Activated effector memory CD4-positive, alpha-beta T cell treated with anti-CD3 and anti-CD28 coated beads, Interleukin-2, amount 50 U/mL, for 16 hours (primary cell): ENCODE data around the gene MIA3.
"Not testable (repeated sequence)": the region's sequence is repeated elsewhere in the genome, so short reads cannot be mapped to it uniquely, and the experiment has no call there.

Experiments used
- DNase-seq: peaks from one replicate; pipeline ENCODE4 v3.0.0-alpha.2; 2020

MIA3 gene

DNA sequence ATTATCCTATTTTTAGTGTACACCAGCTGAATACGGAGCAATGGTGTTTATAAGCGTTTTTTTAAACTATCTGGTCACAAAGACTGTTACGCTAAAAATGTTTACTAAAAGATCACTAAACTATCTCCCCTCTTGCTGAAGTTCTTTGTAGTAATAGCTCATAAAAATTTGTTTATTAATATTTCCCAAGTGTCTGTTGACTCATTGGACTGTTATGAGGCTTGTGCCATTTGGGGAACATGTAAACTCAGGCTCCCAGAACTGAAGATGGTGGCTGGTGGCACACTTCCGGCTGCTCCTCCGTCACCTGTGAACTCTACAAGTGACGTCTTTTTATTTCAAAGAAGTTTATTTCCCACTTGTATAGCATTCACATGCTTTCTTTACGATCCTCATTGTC is 48.1 kb downstream of the MIA3 start:
- DNase-seq = no peak

DNA sequence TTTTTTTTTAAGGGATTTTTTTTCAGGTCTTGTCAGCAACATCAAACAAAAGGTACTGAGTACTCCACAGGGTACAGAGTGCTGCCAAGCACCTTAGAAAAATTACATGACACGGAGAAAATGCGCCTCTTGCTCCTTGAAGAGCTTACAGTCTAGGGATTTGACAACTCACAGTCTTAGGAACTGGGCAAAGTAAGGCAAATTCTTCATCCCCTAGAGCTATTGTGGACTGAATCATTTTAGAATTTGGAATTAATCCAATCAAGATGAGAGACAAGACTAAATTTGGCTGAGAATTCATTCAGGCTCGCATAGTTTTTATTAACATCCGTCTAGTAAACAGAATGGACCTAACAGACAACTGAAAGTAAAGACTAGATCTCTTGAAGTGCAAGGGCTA is 50.3 kb downstream of the MIA3 start:
- DNase-seq = not testable (repeated sequence)

DNA sequence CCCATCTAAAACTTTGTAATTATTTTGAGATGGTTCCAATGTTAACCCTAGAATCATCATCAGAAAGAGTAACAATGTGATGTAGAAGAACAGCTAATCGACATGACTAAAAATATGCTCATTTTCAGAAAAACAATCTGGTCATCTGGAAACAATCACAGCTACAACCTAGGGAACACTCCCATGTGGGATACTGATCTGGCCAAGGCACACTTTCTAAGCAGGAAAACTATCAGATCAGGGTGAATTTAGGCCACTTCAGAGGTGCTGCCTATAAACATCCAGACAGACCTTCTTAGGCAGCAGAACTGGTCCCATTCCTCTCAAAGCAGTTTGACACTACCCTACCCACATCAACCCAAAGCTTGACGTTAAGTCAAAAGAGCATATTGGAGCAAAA is 51.2 kb downstream of the MIA3 start:
- not testable (repeated sequence) for DNase-seq

DNA sequence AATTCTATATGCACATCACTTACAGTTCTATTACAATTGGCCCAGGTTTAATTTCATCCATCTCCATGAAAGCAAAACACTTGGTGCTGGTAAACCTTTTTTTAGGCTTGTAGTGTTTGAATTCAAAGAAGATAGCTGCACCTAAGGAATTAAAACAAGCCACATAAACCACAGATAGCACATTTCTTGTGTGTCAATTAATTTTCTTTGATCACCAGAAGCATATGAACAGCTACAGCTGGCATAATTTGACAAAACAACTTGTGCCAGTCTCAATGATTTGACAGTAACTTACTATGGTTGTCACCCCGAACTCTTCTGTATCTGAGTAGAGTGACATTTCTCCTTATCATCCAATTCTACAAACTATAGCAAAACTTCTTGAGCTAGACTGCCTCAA is 52.2 kb downstream of the MIA3 start:
- no peak for DNase-seq

DNA sequence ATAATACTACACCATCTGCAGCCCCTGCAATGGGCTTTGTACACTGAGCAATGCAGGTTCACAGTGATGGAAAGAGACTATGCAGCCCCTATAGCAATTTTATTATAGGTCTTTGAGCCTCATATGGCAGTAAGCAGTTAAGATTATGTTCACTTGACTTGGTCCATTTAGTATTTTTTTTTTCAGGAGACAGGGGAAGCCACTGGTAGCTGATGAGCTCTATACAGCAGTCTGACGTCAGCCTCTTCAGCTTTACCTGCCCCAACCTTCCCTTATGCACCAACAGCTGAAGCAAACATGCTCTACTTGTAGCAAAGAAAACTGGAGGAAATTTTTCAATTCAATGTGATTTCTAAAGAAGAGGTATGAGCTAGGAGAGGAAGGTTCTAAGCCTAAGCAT is 62.2 kb downstream of the MIA3 start:
- no peak for DNase-seq

DNA sequence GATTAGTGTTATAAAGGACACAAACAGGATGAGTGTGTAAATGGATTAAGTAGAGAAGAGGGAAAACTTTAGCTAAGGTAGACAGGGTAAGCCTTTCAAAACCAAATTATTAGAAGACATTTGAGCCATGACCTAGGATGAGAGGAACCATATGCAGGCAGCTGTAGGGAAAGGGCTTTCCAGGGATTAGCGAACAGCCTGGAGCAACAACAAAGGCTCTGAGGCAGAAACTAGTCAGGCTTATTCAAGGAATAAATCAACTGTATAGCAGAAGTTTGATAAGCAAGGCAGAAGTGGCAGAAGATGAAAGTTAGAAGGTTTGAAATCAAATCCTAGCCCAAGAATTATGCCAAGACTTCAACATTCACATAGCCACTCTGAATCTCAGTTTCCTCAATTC is 73.1 kb downstream of the MIA3 start:
- no peak for DNase-seq

DNA sequence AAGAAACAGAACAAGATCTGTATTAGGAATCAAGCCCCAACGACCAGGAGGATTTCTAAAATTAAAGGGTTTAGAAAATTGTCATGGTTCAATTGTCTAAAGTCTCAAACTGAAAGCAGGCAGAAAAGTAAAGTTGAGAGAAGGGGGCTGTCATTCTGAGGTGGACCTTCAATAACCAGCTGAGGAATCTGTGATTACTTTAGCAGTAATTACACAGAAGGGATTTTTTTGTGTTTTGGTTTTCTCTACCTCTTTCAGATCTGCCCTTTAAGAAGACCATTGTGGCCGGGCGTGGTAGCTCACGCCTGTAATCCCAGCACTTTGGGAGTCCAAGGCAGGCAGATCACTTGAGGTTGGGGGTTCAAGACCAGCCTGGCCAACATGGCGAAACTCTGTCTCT is 77.0 kb downstream of the MIA3 start:
- DNase-seq = no peak

DNA sequence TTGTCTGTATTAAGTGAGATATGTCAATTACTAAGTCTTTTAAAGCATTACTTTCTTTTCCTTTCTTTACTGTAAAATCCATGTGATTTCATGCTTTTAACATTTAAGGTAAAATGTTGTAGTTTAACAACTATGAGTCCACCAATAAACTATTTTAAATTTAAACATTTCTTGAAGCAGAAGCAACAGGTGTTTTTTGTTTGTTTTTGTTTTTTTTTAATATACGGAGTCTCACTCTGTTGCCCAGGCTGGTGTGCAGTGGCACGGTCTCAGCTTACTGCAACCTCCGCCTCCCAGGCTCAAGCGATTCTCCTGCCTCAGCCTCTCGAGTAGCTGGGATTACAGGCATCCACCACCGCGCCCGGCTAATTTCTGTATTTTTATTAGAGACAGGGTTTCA is 78.8 kb downstream of the MIA3 start:
- no peak for DNase-seq

DNA sequence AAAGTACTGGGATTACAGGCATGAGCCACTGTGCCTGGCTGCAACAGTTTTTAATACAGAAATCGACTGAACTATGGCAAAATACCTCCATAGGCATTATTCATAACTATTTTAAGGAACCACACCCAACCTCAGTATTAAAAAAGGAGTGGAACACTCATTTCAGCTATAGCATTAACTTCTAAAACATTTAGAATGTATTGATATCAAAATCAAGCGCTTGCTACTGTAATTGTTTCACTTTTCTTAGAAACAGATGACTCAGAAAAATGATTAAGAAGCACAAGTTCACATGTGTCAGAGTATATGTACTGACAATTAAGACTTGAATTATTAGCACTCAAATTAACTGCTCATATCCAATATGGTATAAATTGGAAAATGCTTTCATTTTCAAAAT is 79.3 kb downstream of the MIA3 start:
- no peak for DNase-seq

DNA sequence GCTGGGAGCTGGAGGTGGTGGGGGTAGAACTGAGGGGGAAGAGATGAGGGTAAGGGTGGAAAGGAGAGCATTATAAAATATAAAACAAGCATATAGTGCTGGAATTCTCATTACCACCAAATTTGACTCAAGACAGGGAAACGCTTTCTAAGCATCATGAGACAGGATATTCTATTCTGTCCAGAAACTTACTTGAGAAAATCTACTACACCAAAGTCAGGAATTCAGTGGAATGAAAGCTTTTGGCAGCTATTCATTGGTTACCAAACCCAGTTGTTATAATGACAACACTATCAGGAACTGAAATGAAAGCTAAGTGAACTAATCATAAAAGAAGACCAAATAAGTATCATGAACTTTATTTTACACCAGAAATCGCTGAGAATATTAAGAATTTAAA is 79.9 kb downstream of the MIA3 start:
- DNase-seq = no peak

DNA sequence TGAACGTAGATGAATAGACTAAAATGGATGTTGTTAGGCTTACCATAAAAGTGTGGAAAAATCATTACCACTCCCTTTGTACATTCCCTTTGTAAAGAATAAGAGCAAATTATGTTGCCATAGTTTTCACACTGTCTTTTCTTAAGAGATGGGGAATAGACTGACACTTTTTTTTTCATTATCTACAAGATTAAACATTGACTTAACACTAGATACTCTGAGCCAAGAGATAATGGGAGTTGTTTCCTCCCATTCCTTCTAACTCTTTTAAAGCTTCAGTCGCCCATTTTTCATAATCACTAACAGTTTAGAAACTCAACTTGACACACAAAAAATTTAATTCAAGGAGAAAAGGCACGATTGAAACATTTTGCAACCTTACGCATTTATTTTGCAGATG is 84.3 kb downstream of the MIA3 start:
- no peak for DNase-seq

DNA sequence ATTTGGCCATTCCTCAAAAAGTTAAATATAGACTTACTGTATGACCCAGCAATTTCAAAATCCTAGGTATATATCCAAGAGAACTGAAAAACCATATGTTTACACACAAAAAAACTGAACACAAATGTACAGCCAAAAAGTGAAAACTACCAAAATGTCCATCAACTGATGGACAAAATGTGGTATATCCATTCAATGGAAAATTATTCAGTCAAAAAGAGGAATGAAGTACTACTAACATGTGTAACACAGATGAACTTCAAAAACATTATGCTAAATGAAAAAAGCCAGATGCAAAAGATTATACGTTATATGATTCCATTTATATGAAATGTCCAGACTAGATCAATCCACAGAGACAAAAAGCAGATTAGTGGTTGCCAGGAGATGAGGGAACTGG is 86.4 kb downstream of the MIA3 start:
- no peak for DNase-seq

DNA sequence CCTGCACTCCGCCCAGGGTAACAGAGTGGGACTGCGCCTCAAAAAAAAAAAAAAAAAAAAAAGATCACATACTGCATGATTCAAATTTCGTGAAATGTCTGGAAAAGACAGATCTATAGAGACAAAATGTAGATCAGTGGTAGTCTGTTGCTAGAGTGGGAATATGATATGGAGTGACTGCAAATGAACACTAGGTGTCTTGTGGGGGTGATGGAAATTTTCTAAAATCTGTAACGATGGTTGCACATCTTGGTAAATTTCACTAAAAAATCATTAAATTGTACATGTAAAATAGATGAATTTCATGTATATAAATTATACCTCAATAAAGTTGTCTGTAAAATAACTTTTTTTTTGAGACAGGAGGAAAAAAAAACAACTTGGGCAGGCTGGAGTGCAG is 88.9 kb downstream of the MIA3 start:
- DNase-seq = no peak

DNA sequence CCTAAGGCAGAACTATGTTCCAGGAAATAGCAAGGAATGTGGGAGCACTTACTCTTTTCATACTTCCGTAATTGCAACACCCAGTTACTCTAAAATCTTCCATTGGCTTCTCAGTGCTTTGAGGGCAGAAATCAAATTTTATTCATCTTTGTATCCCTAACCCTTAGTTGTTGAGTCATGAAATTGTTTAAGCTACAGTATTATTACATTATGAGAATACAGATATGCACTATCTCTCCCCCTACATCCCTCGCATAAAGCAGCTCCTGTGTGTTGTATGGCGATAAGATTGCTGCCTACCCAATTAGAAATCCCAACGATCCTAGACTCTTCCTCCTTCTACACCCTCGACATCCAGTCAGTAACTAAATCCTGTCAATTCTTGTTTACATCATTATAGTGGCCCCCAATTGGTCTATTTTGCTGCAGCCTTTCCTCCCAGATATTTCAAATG is 91.8 kb downstream of the MIA3 start:
- no peak for DNase-seq

DNA sequence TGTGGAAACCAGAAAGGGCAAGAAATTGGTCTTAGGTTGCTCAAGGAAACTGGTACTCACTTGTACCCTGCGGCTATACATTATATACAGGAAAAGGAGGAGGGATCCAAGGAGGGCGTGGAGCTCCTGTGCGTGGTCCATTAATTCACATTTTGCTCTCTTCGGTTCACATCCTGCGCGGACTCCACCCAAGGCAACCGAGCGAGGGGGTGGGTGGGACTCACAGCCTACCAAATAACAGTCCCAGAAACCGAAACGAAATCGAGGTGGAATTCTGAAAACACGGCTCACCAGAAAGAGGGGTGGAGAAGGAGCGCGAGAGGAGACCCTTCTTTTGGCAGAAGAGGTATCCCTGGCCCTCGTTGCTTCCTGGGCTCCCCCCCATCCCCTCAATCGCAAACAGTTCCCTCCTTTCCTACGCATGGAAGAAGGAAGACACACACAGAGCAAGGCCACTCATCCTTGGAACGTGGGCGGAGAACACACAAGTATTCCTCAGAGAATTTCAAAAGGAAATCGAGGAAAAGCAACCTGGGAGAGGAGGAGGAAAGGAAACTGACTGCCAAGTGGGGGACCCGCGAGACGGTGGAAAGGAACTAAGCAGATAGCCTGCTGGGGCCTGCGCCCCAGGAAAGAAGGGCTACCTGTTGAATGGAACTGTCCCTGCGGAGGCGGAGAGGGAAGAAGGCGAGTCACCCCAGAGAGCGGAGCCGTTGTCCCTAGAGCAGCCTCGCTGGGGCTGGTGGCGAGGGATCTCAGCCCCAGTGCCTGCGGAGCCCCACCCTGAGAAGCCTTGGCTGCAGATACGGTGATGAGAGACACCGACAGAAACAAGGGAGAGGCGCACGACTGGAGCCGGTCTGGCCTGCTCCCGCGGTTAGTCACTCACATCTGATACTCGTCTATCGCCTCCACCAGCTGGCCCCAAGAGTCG is 93.7 kb downstream of the MIA3 start:
- peak; percentile 87 for DNase-seq

DNA sequence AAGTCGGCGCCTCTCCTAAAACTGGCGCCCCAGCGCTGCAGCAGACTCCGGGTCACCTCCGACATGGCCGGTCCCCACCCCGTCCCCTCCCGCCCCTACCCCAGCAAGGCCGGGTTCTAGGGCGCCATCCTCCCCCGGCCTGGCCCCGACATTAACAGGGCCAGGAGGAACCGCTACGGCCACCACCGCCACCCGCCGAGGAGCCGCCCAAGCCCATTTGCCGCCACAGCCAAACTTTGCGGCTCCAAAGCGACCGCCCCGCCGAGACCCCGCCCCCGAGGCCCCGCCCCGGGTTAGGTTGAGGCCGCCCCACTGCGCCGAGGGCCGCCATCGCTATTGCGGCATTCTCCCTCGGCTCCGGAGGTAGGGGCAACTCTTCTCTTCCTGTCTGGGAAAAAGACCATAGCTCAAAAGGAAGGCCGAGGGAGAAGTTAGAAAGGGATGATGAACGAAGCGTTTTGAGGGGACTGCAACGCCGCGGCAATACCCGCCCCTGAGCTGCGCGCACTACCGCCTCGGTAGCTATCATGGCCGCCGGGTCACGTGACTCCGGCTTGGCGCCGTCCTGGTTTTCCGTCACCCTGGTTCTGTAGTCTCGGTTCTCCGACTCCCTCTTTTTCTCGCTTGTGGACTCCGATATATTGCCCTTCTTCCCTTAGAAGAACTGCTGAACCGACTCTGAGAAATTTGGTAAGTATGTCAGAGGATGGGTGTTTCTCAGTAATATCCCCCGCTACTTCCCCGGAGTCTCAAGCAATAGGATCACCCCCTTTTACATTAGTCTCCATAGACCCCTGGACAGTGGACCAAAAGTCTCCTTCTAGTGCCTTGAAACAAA is 94.6 kb downstream of the MIA3 start, which contains the start of the genes AIDA and BROX:
TSS of gene AIDA (minus strand) at position 239 of the 838 bp plus-strand sequence. CDS start at position 65, 174 bp downstream.
TSS of gene BROX (plus strand) at position 312 of the 838 bp plus-strand sequence. CDS start 3,136 bp downstream, outside the sequence.
- peak; percentile 99 for DNase-seq

DNA sequence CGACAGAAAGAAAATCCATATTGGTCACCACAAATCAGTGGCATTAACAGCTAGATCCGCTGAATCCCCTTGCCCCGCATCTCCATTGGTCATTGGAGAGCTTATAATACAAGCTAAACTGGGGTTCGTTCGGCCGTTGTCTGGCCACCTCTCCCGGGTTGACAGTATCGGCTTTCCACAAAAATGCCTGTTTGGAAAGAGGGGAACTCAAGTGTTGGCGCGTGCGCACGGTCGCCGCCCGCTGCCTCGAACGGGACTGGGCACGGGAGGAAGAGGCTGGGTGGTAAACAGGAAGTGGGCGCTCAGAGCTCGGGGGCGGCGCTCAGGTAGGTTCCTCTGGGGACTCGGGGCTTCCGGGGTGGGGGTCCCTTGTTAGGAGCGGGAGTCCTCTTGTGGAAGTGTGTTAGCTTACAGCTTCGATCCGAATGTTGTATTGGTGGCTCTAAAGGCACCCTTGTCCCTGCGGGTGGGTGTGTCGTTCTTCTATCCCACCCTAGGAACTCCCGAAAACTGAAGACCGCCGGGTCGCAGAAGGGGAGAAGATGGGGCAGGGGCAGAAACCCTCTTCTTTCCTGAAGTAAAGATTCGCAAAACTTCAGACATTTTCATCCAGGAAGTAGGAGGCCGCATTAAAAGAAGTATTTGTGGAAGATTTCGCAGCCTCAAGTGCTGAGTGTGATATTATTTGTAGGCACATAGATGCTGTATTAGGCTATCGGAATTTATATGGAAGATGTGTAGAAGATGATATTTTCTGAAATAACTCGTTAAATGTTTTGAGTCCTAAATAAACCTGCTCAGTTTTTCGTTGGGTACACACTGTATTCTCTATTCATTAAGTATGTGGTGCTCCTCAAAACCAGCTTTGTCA is 95.4 kb downstream of the MIA3 start:
- peak; percentile 95 for DNase-seq

DNA sequence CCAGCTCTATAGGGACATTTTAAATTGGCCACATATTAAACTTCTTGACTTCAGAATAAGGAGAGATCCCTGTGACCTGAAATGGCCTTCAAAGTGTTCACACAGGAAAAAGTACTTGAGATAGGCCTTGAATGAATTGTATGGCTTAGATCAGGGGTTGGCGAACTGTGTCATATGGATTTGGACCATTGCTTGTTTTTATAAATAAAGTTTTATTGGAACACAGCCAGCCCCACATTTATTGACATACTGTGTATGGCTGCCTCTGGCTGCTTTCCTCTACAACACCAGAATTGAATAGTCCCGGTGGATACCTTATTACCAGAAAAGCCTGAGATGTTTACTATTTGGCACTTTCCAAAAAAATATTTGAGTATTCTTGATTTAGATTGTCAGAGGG is 98.5 kb downstream of the MIA3 start:
- DNase-seq = no peak
